Astrocyte (in vitro differentiated cells and primary cell): Measurements from ENCODE around the gene NOTCH2. TPM values are rescaled to one million over a fixed set of nuclear protein-coding genes. Genes with fewer than 3 reads are reported as not detected.
A peak's percentile ranks its signal among the peaks of the same experiment; 100 is the strongest.

Experiments
- DNase-seq: peaks from one replicate; pipeline ENCODE4 v3.0.0-alpha.2; 2010; ENCODE audit warnings: low read depth
- FAIRE-seq: peaks from 2 replicates; lab custom pipeline; 2011; peaks lifted over from hg19 to GRCh38; lab: Jason Lieb, UNC
- H2AFZ ChIP-seq: 2 replicates; pipeline ENCODE4 v1.6.0; 2012; ENCODE audit warnings: low read depth, low read length, inconsistent platforms
- H3K27ac ChIP-seq: 2 replicates; pipeline ENCODE4 v1.5.1; 2011; ENCODE audit warnings: low read depth, low read length, inconsistent platforms
- H3K27me3 ChIP-seq: 2 replicates; pipeline ENCODE4 v1.6.0; 2011; ENCODE audit warnings: low read length, inconsistent platforms; ENCODE audit not compliant: insufficient read depth
- H3K36me3 ChIP-seq: 2 replicates; pipeline ENCODE4 v1.5.1; 2011; ENCODE audit warnings: low read length, inconsistent platforms; ENCODE audit not compliant: insufficient read depth
- H3K4me1 ChIP-seq: 2 replicates; pipeline ENCODE4 v1.5.1; 2011; ENCODE audit warnings: low read length, inconsistent platforms; ENCODE audit not compliant: insufficient read depth
- H3K4me2 ChIP-seq: 2 replicates; pipeline ENCODE4 v1.6.0; 2012; ENCODE audit warnings: low read length, inconsistent platforms
- H3K4me3 ChIP-seq: 2 replicates; pipeline ENCODE4 v1.5.1; 2011; ENCODE audit warnings: low read depth, mild to moderate bottlenecking, low read length, inconsistent platforms; ENCODE audit not compliant: insufficient read depth
- H3K79me2 ChIP-seq: 2 replicates; pipeline ENCODE4 v1.6.0; 2012; ENCODE audit warnings: mild to moderate bottlenecking, low read length, inconsistent platforms; ENCODE audit not compliant: insufficient read depth
- H3K9ac ChIP-seq: 2 replicates; pipeline ENCODE4 v1.6.0; 2012; ENCODE audit warnings: mild to moderate bottlenecking, low read length, inconsistent platforms
- H3K9me3 ChIP-seq: 2 replicates; pipeline ENCODE4 v1.5.1; 2012; ENCODE audit warnings: low read depth, mild to moderate bottlenecking, low read length, inconsistent platforms; ENCODE audit not compliant: insufficient read depth
- H4K20me1 ChIP-seq: 2 replicates; pipeline ENCODE4 v1.6.0; 2012; ENCODE audit warnings: low read length, inconsistent platforms; ENCODE audit not compliant: insufficient read depth
- H3K27ac Mint-ChIP-seq: one replicate; pipeline ENCODE4 v1.8.0; 2021; ENCODE audit warnings: mild to moderate bottlenecking, mixed read lengths; ENCODE audit not compliant: unreplicated experiment
- H3K27me3 Mint-ChIP-seq: one replicate; pipeline ENCODE4 v1.8.0; 2021; ENCODE audit warnings: low read depth, mixed read lengths; ENCODE audit not compliant: unreplicated experiment
- H3K36me3 Mint-ChIP-seq: one replicate; pipeline ENCODE4 v1.8.0; 2021; ENCODE audit warnings: low read depth, mixed read lengths; ENCODE audit not compliant: unreplicated experiment
- H3K4me1 Mint-ChIP-seq: one replicate; pipeline ENCODE4 v1.8.0; 2021; ENCODE audit warnings: low read depth, mixed read lengths; ENCODE audit not compliant: unreplicated experiment
- H3K4me3 Mint-ChIP-seq: one replicate; pipeline ENCODE4 v1.8.0; 2021; ENCODE audit warnings: mild to moderate bottlenecking, moderate library complexity, mixed read lengths; ENCODE audit not compliant: unreplicated experiment
- H3K9me3 Mint-ChIP-seq: one replicate; pipeline ENCODE4 v1.8.0; 2021; ENCODE audit warnings: mild to moderate bottlenecking, mixed read lengths; ENCODE audit not compliant: unreplicated experiment
- CTCF ChIP-seq: IDR thresholded peaks from 2 replicates; pipeline ENCODE4 v1.5.1; 2011; ENCODE audit warnings: low read depth, mild to moderate bottlenecking, inconsistent platforms, low read length, moderate library complexity; ENCODE audit not compliant: insufficient read depth
- EZH2 ChIP-seq: IDR thresholded peaks from 2 replicates; pipeline ENCODE4 v1.6.1; 2012; ENCODE audit warnings: mild to moderate bottlenecking, low read length, inconsistent platforms; ENCODE audit not compliant: insufficient read depth
- total RNA-seq: library from RNA; stranded (reverse); gene quantifications from 2 replicates; pipeline ENCODE4 v1.2.1, GENCODE V29; 2021

The NOTCH2 gene
- total RNA-seq, 1 donor from 2014 or later = 194 TPM

- peaks cover 3% of the 10 kb centered on the region for H3K27me3 ChIP-seq
- H3K36me3 Mint-ChIP-seq = no peaks in the 10 kb centered on the region
- H3K9me3 Mint-ChIP-seq = peaks cover 6% of the 10 kb centered on the region
- H3K9ac ChIP-seq = no peak overlapping the region
- no peaks in the 10 kb centered on the region for H4K20me1 ChIP-seq
- FAIRE-seq = no peak
- no peak overlapping the region for H3K4me3 ChIP-seq
- H3K27ac ChIP-seq = no peak overlapping the region
- H3K4me1 Mint-ChIP-seq = no peaks in the 10 kb centered on the region
- H2AFZ ChIP-seq = no peak overlapping the region
- peak; percentile 74 for TF ChIP-seq CTCF
- TF ChIP-seq EZH2 = no peak
- DNase-seq = no peak
- H3K4me3 Mint-ChIP-seq = no peak overlapping the region
- no peaks in the 10 kb centered on the region for H3K4me1 ChIP-seq
- H3K4me2 ChIP-seq = no peak overlapping the region
- peaks cover 9% of the 10 kb centered on the region for H3K27me3 Mint-ChIP-seq
- H3K36me3 ChIP-seq = no peaks in the 10 kb centered on the region
- H3K79me2 ChIP-seq = no peaks in the 10 kb centered on the region
- H3K27ac Mint-ChIP-seq = no peak overlapping the region
- H3K9me3 ChIP-seq = no peaks in the 10 kb centered on the region
These were observed 183.3 kb downstream of the NOTCH2 start for GRCh38 chr1:119885903-119886783.

- no peak overlapping the region for H2AFZ ChIP-seq
- H3K36me3 Mint-ChIP-seq = no peaks in the 10 kb centered on the region
- no peak overlapping the region for H3K9ac ChIP-seq
- no peak for TF ChIP-seq EZH2
- no peak for TF ChIP-seq CTCF
- no peak for DNase-seq
- peaks cover 3% of the 10 kb centered on the region for H3K27me3 ChIP-seq
- no peak overlapping the region for H3K27ac Mint-ChIP-seq
- H3K27me3 Mint-ChIP-seq = peaks cover 13% of the 10 kb centered on the region
- H3K9me3 Mint-ChIP-seq = peaks cover 6% of the 10 kb centered on the region
- no peaks in the 10 kb centered on the region for H3K9me3 ChIP-seq
- H4K20me1 ChIP-seq = no peaks in the 10 kb centered on the region
- H3K4me3 ChIP-seq = no peak overlapping the region
- no peaks in the 10 kb centered on the region for H3K4me1 ChIP-seq
- H3K36me3 ChIP-seq = no peaks in the 10 kb centered on the region
- H3K4me2 ChIP-seq = no peak overlapping the region
- H3K4me3 Mint-ChIP-seq = no peak overlapping the region
- no peak overlapping the region for H3K27ac ChIP-seq
- no peaks in the 10 kb centered on the region for H3K79me2 ChIP-seq
- H3K4me1 Mint-ChIP-seq = no peaks in the 10 kb centered on the region
- FAIRE-seq = no peak
These were observed 184.8 kb downstream of the NOTCH2 start for GRCh38 chr1:119884711-119885110.

GRCh38 chr1:119883826-119884225, 185.6 kb downstream of the NOTCH2 start:
- no peaks in the 10 kb centered on the region for H3K79me2 ChIP-seq
- no peak overlapping the region for H3K27ac ChIP-seq
- Mint-ChIP-seq H3K27me3 (peaks cover 13% of the 10 kb centered on the region), H3K9me3 (peaks cover 6% of the 10 kb centered on the region), H3K36me3 (no peaks in the 10 kb centered on the region), H3K4me3 (no peak overlapping the region), H3K4me1 (no peaks in the 10 kb centered on the region), H3K27ac (no peak overlapping the region)
- no peaks in the 10 kb centered on the region for H3K36me3 ChIP-seq
- no peaks in the 10 kb centered on the region for H3K9me3 ChIP-seq
- H2AFZ ChIP-seq = no peak overlapping the region
- peaks cover 3% of the 10 kb centered on the region for H3K27me3 ChIP-seq
- no peak overlapping the region for H3K4me3 ChIP-seq
- no peaks in the 10 kb centered on the region for H3K4me1 ChIP-seq
- DNase-seq (no peak), FAIRE-seq (no peak)
- H3K4me2 ChIP-seq = no peak overlapping the region
- H3K9ac ChIP-seq = no peak overlapping the region
- TF ChIP-seq CTCF = no peak
- TF ChIP-seq EZH2 = no peak
- no peaks in the 10 kb centered on the region for H4K20me1 ChIP-seq
